Trophoblast cell (in vitro differentiated cells and primary cell): ENCODE results near the gene PPIE.
"Not testable (repeated sequence)": the region's sequence is repeated elsewhere in the genome, so short reads cannot be mapped to it uniquely, and the experiment has no call there.

ENCODE experiments used
- DNase-seq, 2 donors: peaks; one replicate each; pipeline ENCODE4 v3.0.0-alpha.2; 2016
- H2AFZ ChIP-seq: 2 replicates; pipeline ENCODE4 v1.6.1; 2013; ENCODE audit warnings: low read length, moderate library complexity, mild to moderate bottlenecking; ENCODE audit not compliant: insufficient read depth, poor library complexity
- H2AK5ac ChIP-seq: 2 replicates; pipeline ENCODE4 v1.6.1; 2013; ENCODE audit warnings: mild to moderate bottlenecking, low read length
- H2BK120ac ChIP-seq: 2 replicates; pipeline ENCODE4 v1.6.1; 2013; ENCODE audit warnings: low read length, mild to moderate bottlenecking, moderate library complexity; ENCODE audit not compliant: insufficient read depth, poor library complexity
- H2BK12ac ChIP-seq: 2 replicates; pipeline ENCODE4 v1.6.1; 2013; ENCODE audit warnings: mild to moderate bottlenecking, low read length, moderate library complexity
- H2BK5ac ChIP-seq: 2 replicates; pipeline ENCODE4 v1.6.1; 2013; ENCODE audit warnings: low read length, low read depth, moderate library complexity, mild to moderate bottlenecking; ENCODE audit not compliant: poor library complexity
- H3K14ac ChIP-seq: 2 replicates; pipeline ENCODE4 v1.6.1; 2013; ENCODE audit warnings: mild to moderate bottlenecking, low read length
- H3K18ac ChIP-seq: 2 replicates; pipeline ENCODE4 v1.6.1; 2013; ENCODE audit warnings: mild to moderate bottlenecking, low read length
- H3K23ac ChIP-seq: 2 replicates; pipeline ENCODE4 v1.6.1; 2013; ENCODE audit warnings: low read length
- H3K27ac ChIP-seq: 2 replicates; pipeline ENCODE4 v1.5.1; 2013; ENCODE audit warnings: low read depth, mild to moderate bottlenecking, inconsistent platforms, low read length, moderate library complexity
- H3K27me3 ChIP-seq: 2 replicates; pipeline ENCODE4 v1.6.1; 2013; ENCODE audit warnings: inconsistent platforms, mild to moderate bottlenecking, low read length, moderate library complexity; ENCODE audit not compliant: insufficient read depth
- H3K36me3 ChIP-seq, 2 experiments: 1 replicate in 1 of 2; 2 replicates in 1 of 2; pipeline ENCODE4 v1.6.1; 2013; ENCODE audit warnings: low read length in 2 of 2, mild to moderate bottlenecking in 2 of 2, moderate library complexity in 1 of 2; ENCODE audit not compliant: insufficient read depth in 2 of 2, control insufficient read depth in 1 of 2
- H3K4ac ChIP-seq: 2 replicates; pipeline ENCODE4 v1.6.1; 2013; ENCODE audit warnings: low read depth, mild to moderate bottlenecking, low read length, moderate library complexity
- H3K4me1 ChIP-seq, 2 experiments: 1 replicate in 1 of 2; 2 replicates in 1 of 2; pipeline ENCODE4 v1.6.1; 2013; ENCODE audit warnings: low read length in 2 of 2, mild to moderate bottlenecking in 2 of 2, moderate library complexity in 1 of 2; ENCODE audit not compliant: insufficient read depth in 2 of 2, control insufficient read depth in 1 of 2
- H3K4me2 ChIP-seq: 2 replicates; pipeline ENCODE4 v1.6.1; 2013; ENCODE audit warnings: inconsistent platforms, mild to moderate bottlenecking, low read length, moderate library complexity
- H3K4me3 ChIP-seq: 2 replicates; pipeline ENCODE4 v1.5.1; 2013; ENCODE audit warnings: mild to moderate bottlenecking, low read depth, low read length, inconsistent platforms
- H3K79me1 ChIP-seq: one replicate; pipeline ENCODE4 v1.6.1; 2013; ENCODE audit warnings: low read length
- H3K79me2 ChIP-seq: 2 replicates; pipeline ENCODE4 v1.6.1; 2013; ENCODE audit warnings: low read length, mild to moderate bottlenecking; ENCODE audit not compliant: control insufficient read depth, insufficient read depth, poor library complexity
- H3K9ac ChIP-seq: 2 replicates; pipeline ENCODE4 v1.6.1; 2013; ENCODE audit warnings: mild to moderate bottlenecking, low read length
- H3K9me3 ChIP-seq: 2 replicates; pipeline ENCODE4 v1.6.1; 2013; ENCODE audit warnings: low read depth, mild to moderate bottlenecking, control low read depth, inconsistent platforms, low read length; ENCODE audit not compliant: insufficient read depth
- H4K12ac ChIP-seq: 2 replicates; pipeline ENCODE4 v1.6.1; 2013; ENCODE audit warnings: low read depth, mild to moderate bottlenecking, low read length, moderate library complexity
- H4K8ac ChIP-seq: 2 replicates; pipeline ENCODE4 v1.6.1; 2013; ENCODE audit warnings: low read depth, mild to moderate bottlenecking, low read length, moderate library complexity
- H4K91ac ChIP-seq: one replicate; pipeline ENCODE4 v1.6.1; 2013; ENCODE audit warnings: low read depth, mild to moderate bottlenecking, low read length, moderate library complexity
- WGBS: extraction: QIAGEN DNeasy Blood & Tissue Kit; methylation state at CpG from one replicate; pipeline ENCODE4 v1.1.7; 2013; ENCODE audit warnings: missing lambda C conversion rate; ENCODE audit not compliant: insufficient read length, insufficient coverage; ENCODE audit errors: extremely low coverage; 5-methylcytosine and 5-hydroxymethylcytosine counted together

PPIE gene

GRCh38 chr1:39773369-39773979 lies 34.8 kb downstream of the PPIE start:
- not testable (repeated sequence) for H3K36me3 ChIP-seq, H3K27ac ChIP-seq, H4K8ac ChIP-seq, H3K27me3 ChIP-seq, H3K79me1 ChIP-seq, H2BK120ac ChIP-seq, H3K4me2 ChIP-seq, H2BK12ac ChIP-seq, H3K4me1 ChIP-seq, H3K9ac ChIP-seq, H3K4me3 ChIP-seq, H4K12ac ChIP-seq, H2AFZ ChIP-seq, DNase-seq, H4K91ac ChIP-seq, H3K9me3 ChIP-seq, H3K18ac ChIP-seq, H3K14ac ChIP-seq, H3K4ac ChIP-seq, H2AK5ac ChIP-seq, H2BK5ac ChIP-seq, H3K79me2 ChIP-seq, H3K23ac ChIP-seq
- no CpG with 5 or more reads among the region's 23 CpGs for WGBS

- H3K4ac ChIP-seq, DNase-seq, H3K14ac ChIP-seq, H3K36me3 ChIP-seq, H3K9me3 ChIP-seq, H2BK120ac ChIP-seq, H4K91ac ChIP-seq, H3K79me2 ChIP-seq, H4K8ac ChIP-seq, H3K4me2 ChIP-seq, H3K23ac ChIP-seq, H3K4me3 ChIP-seq, H3K9ac ChIP-seq, H3K4me1 ChIP-seq, H2AFZ ChIP-seq, H2BK12ac ChIP-seq, H3K79me1 ChIP-seq, H2BK5ac ChIP-seq, H3K18ac ChIP-seq, H3K27me3 ChIP-seq, H3K27ac ChIP-seq, H4K12ac ChIP-seq, H2AK5ac ChIP-seq: not testable (repeated sequence)
- no CpG with 5 or more reads among the region's 11 CpGs for WGBS
Measured at GRCh38 chr1:39775141-39775540, 36.5 kb downstream of the PPIE start.

- H2AK5ac ChIP-seq, H3K23ac ChIP-seq, H2AFZ ChIP-seq, H3K27me3 ChIP-seq, H3K4me3 ChIP-seq, H2BK12ac ChIP-seq, H3K4me1 ChIP-seq, H3K14ac ChIP-seq, H3K4me2 ChIP-seq, H2BK120ac ChIP-seq, H4K8ac ChIP-seq, H3K36me3 ChIP-seq, H2BK5ac ChIP-seq, H3K79me1 ChIP-seq, DNase-seq, H3K18ac ChIP-seq, H4K91ac ChIP-seq, H3K79me2 ChIP-seq, H3K27ac ChIP-seq, H3K9ac ChIP-seq, H3K4ac ChIP-seq, H3K9me3 ChIP-seq, H4K12ac ChIP-seq: not testable (repeated sequence)
- WGBS = no CpG with 5 or more reads among the region's 20 CpGs
Measured at GRCh38 chr1:39775676-39776399, 37.2 kb downstream of the PPIE start.

GRCh38 chr1:39776400-39776713 lies 37.7 kb downstream of the PPIE start:
- Histone ChIP-seq H3K4me1 (no peaks in the 10 kb centered on the region), H3K79me2 (no peaks in the 10 kb centered on the region), H3K27ac (no peak overlapping the region), H3K23ac (no peak overlapping the region), H2BK5ac (no peak overlapping the region), H3K4me3 (no peak overlapping the region), H3K36me3 (no peaks in the 10 kb centered on the region), H3K9me3 (peaks cover 2% of the 10 kb centered on the region), H3K9ac (no peak overlapping the region), H3K18ac (no peak overlapping the region), H2AK5ac (no peak overlapping the region), H4K8ac (no peak overlapping the region), H3K4me2 (no peak overlapping the region), H3K79me1 (no peaks in the 10 kb centered on the region), H2AFZ (no peak overlapping the region), H4K91ac (no peak overlapping the region), H4K12ac (no peak overlapping the region), H2BK120ac (no peak overlapping the region), H3K4ac (no peak overlapping the region), H2BK12ac (no peak overlapping the region), H3K27me3 (peaks cover 4% of the 10 kb centered on the region), H3K14ac (no peak overlapping the region)
- DNase-seq = no peak
- WGBS = no CpG with 5 or more reads among the region's 12 CpGs
